Subcutaneous adipose tissue (tissue), 4 donors: ENCODE data around the gene MRPL9. TPM values are rescaled to one million over a fixed set of nuclear protein-coding genes. Genes with fewer than 3 reads are reported as not detected.

Experiments used
- small RNA-seq: library from RNA; depleted of rRNA; stranded (forward); fragments of <200 nt; gene quantifications from one replicate; pipeline ENCODE3, GENCODE V24; 2016
- total RNA-seq, 4 donors: library from RNA; depleted of rRNA; stranded (reverse); fragments of >200 nt; gene quantifications; one replicate each; pipeline ENCODE4 v1.1.0, GENCODE V29; 2016
- TF ChIP-seq, protein P1 (sequence below): fragments of 450-650 bp; IDR thresholded peaks from one replicate; pipeline ENCODE4 v1.5.1; 2016; ENCODE audit warnings: low read depth, mild to moderate bottlenecking, control low read depth, antibody characterized with exemption, moderate library complexity

MRPL9 gene
- total RNA-seq, 4 donors from 2014 or later, result 52.7 to 75.7 (median 57.8) TPM

DNA sequence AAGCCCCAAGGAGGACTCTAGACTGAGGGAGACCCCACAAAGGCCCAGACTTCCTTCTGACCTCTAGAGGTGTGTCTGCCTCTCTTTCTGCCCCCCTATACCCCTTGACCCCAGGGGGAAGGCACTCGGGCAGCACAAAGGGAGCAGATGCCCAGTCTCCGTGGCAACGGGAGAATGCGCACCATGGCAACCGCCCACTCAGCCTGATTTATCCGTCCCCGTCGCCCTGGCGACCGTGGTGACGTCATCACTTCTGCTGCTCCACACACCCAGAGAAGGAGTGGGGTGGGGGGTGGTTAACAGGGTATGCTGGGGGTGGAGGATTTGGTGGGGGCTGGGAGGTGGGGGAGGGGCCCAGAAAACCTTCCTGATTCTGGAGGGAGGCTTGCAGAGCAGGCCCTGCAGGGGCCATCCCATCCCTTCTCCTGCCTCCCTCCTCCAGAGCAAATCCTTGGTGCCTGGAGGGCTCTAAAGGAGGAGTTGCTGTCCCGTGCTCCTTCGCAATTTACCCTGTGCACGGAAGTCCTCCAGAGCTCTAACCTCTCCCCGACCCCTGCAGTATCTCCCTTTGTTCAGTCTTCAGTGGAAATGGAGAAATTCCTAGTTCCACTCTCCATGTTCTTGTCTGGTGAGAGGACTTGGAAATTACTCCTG lies 53.0 kb downstream of the MRPL9 start:
- TF ChIP-seq, protein P1, sequence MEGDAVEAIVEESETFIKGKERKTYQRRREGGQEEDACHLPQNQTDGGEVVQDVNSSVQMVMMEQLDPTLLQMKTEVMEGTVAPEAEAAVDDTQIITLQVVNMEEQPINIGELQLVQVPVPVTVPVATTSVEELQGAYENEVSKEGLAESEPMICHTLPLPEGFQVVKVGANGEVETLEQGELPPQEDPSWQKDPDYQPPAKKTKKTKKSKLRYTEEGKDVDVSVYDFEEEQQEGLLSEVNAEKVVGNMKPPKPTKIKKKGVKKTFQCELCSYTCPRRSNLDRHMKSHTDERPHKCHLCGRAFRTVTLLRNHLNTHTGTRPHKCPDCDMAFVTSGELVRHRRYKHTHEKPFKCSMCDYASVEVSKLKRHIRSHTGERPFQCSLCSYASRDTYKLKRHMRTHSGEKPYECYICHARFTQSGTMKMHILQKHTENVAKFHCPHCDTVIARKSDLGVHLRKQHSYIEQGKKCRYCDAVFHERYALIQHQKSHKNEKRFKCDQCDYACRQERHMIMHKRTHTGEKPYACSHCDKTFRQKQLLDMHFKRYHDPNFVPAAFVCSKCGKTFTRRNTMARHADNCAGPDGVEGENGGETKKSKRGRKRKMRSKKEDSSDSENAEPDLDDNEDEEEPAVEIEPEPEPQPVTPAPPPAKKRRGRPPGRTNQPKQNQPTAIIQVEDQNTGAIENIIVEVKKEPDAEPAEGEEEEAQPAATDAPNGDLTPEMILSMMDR, result no peak

Small RNA genes within 50 kb of the gene (small RNA-seq; reads per million reads assigned to genes)
- gene RNU6-662P, result not detected

Other genes with a start within 250 kb of the MRPL9 start
- 1 to 10 TPM; 3.8 to 7.5 (median 5.8) TPM for gene TUFT1, start 223.2 kb downstream of the MRPL9 start, total RNA-seq
- gene SNX27, start 151.4 kb downstream of the MRPL9 start, total RNA-seq, result 10 to 100 TPM; 30.0 to 62.2 (median 46.6) TPM
- gene CELF3, start 46.7 kb downstream of the MRPL9 start, total RNA-seq, result not detected
- not detected for gene RIIAD1, start 42.0 kb downstream of the MRPL9 start, total RNA-seq
- gene TDRKH, start 27.0 kb upstream of the MRPL9 start, total RNA-seq, result 10 to 100 TPM in 2 of 4 donors, 1 to 10 TPM in 2; 5.9 to 10.5 (median 8.3) TPM
- gene LINGO4, start 41.9 kb upstream of the MRPL9 start, total RNA-seq, result not detected
- gene RORC, start 68.3 kb upstream of the MRPL9 start, total RNA-seq, result 1 to 10 TPM in 3 of 4 donors, under 1 TPM in 1; 0.98 to 6.4 (median 2.9) TPM
- under 1 TPM in 1 of 4 donors, not detected in 3; 0.68 TPM for gene C2CD4D, start 76.3 kb upstream of the MRPL9 start, total RNA-seq
- gene THEM5, start 90.2 kb upstream of the MRPL9 start, total RNA-seq, result not detected
- gene THEM4, start 146.0 kb upstream of the MRPL9 start, total RNA-seq, result 10 to 100 TPM; 20.7 to 34.2 (median 26.5) TPM
- 100 to 1,000 TPM; 152 to 404 (median 235) TPM for gene S100A10, start 230.4 kb upstream of the MRPL9 start, total RNA-seq